Neural cell (in vitro differentiated cells): ENCODE data around the gene CEP57. TPM values are rescaled to one million over a fixed set of nuclear protein-coding genes. Genes with fewer than 3 reads are reported as not detected.

ENCODE experiments used
- H2AFZ ChIP-seq: fragments of 200-600, 300-800 bp; sonication (generic), shearing (Covaris generic); 2 replicates; pipeline ENCODE4 v1.6.0; 2014; ENCODE audit warnings: low read depth, mild to moderate bottlenecking, antibody characterized with exemption, low read length, moderate library complexity
- H3F3A ChIP-seq: fragments of 200-600 bp; shearing (Covaris generic); 2 replicates; pipeline ENCODE4 v1.6.1; 2016; ENCODE audit warnings: mild to moderate bottlenecking, moderate library complexity, mixed read lengths, antibody characterized with exemption, low read length; ENCODE audit not compliant: insufficient read depth, poor library complexity, severe bottlenecking
- H3K27ac ChIP-seq: fragments of 200-600, 300-800 bp; sonication (generic), shearing (Covaris generic); 2 replicates; pipeline ENCODE4 v1.5.1; 2014; ENCODE audit warnings: mild to moderate bottlenecking, low read length, moderate library complexity
- H3K27me3 ChIP-seq: fragments of 300-800, 200-600 bp; sonication (generic), shearing (Covaris generic); 2 replicates; pipeline ENCODE4 v1.6.0; 2014; ENCODE audit warnings: mild to moderate bottlenecking, low read depth, low read length, moderate library complexity; ENCODE audit not compliant: insufficient read depth
- H3K36me3 ChIP-seq: fragments of 300-800, 200-600 bp; sonication (generic), shearing (Covaris generic); 2 replicates; pipeline ENCODE4 v1.5.1; 2014; ENCODE audit warnings: mild to moderate bottlenecking, antibody characterized with exemption, low read length, moderate library complexity; ENCODE audit not compliant: insufficient read depth
- H3K4me2 ChIP-seq: fragments of 300-800, 200-600 bp; sonication (generic), shearing (Covaris generic); 2 replicates; pipeline ENCODE4 v1.6.0; 2014; ENCODE audit warnings: mild to moderate bottlenecking, low read length
- H3K4me3 ChIP-seq: fragments of 300-800, 200-600 bp; sonication (generic), shearing (Covaris generic); 2 replicates; pipeline ENCODE4 v1.5.1; 2014; ENCODE audit warnings: mild to moderate bottlenecking, low read length, moderate library complexity
- H3K79me2 ChIP-seq: fragments of 200-600 bp; shearing (Covaris generic); replicated peaks from 2 replicates; pipeline ENCODE4 v1.6.0; 2014; ENCODE audit warnings: mild to moderate bottlenecking, low read length, moderate library complexity; ENCODE audit not compliant: insufficient read depth
- H3K9ac ChIP-seq: fragments of 300-800, 200-600 bp; sonication (generic), shearing (Covaris generic); 2 replicates; pipeline ENCODE4 v1.6.1; 2016; ENCODE audit warnings: mild to moderate bottlenecking, low read length, mixed read lengths
- H3K9me2 ChIP-seq: fragments of 200-600 bp; shearing (Covaris generic); 2 replicates; pipeline ENCODE4 v1.6.1; 2016; ENCODE audit warnings: mild to moderate bottlenecking, low read length, mixed read lengths; ENCODE audit not compliant: insufficient read depth
- H3K9me3 ChIP-seq: fragments of 200-600, 300-800 bp; sonication (generic), shearing (Covaris generic); 2 replicates; pipeline ENCODE4 v1.6.1; 2016; ENCODE audit warnings: mild to moderate bottlenecking, mixed run types, low read length, moderate library complexity, mixed read lengths
- H4K20me1 ChIP-seq: fragments of 200-600 bp; shearing (Covaris generic); 2 replicates; pipeline ENCODE4 v1.6.1; 2016; ENCODE audit warnings: mild to moderate bottlenecking, mixed run types; ENCODE audit not compliant: insufficient read depth
- EP300 ChIP-seq: fragments of 450-650 bp; conservative IDR thresholded peaks from 2 replicates; pipeline ENCODE4 v1.6.1; 2014; ENCODE audit warnings: antibody characterized with exemption, mild to moderate bottlenecking, moderate library complexity; ENCODE audit not compliant: poor library complexity, severe bottlenecking
- EZH2 ChIP-seq: fragments of 200-600, 300-800 bp; shearing (Covaris generic), sonication (generic); IDR thresholded peaks from 2 replicates; pipeline ENCODE4 v1.6.1; 2014; ENCODE audit warnings: antibody characterized with exemption, low read length, borderline replicate concordance, mild to moderate bottlenecking; ENCODE audit not compliant: insufficient read depth, poor library complexity, severe bottlenecking
- MXI1 ChIP-seq: fragments of 450-650 bp; conservative IDR thresholded peaks from 2 replicates; pipeline ENCODE4 v1.6.1; 2014; ENCODE audit warnings: antibody characterized with exemption, mild to moderate bottlenecking; ENCODE audit not compliant: poor library complexity, severe bottlenecking
- POLR2AphosphoS5 ChIP-seq: IDR thresholded peaks from 2 replicates; pipeline ENCODE4 v1.6.1; 2012
- RAD21 ChIP-seq: fragments of 450-650 bp; conservative IDR thresholded peaks from 2 replicates; pipeline ENCODE4 v1.6.1; 2014; ENCODE audit warnings: antibody characterized with exemption, mild to moderate bottlenecking, moderate library complexity
- SMC3 ChIP-seq: fragments of 450-650 bp; conservative IDR thresholded peaks from 2 replicates; pipeline ENCODE4 v1.6.1; 2014; ENCODE audit warnings: antibody characterized with exemption, mild to moderate bottlenecking, moderate library complexity; ENCODE audit not compliant: poor library complexity
- TAF1 ChIP-seq: IDR thresholded peaks from 2 replicates; pipeline ENCODE4 v1.6.1; 2012; ENCODE audit warnings: low read depth
- polyA plus RNA-seq: library from polyadenylated mRNA; depleted of rRNA; stranded (reverse); fragments of >200 nt; gene quantifications from 2 replicates; pipeline ENCODE4 v1.2.3, GENCODE V29; 2014
- TF ChIP-seq, protein P1 (sequence below): fragments of 450-650 bp; IDR thresholded peaks from 2 replicates; pipeline ENCODE4 v1.5.1; 2014; ENCODE audit warnings: antibody characterized with exemption, mild to moderate bottlenecking, moderate library complexity; ENCODE audit not compliant: poor library complexity, severe bottlenecking
- TF ChIP-seq, protein P2 (sequence below): IDR thresholded peaks from 2 replicates; pipeline ENCODE4 v1.6.1; 2012; ENCODE audit warnings: borderline replicate concordance

The CEP57 gene
- polyA plus RNA-seq, 1 donor from 2014 or later: 184 TPM

DNA sequence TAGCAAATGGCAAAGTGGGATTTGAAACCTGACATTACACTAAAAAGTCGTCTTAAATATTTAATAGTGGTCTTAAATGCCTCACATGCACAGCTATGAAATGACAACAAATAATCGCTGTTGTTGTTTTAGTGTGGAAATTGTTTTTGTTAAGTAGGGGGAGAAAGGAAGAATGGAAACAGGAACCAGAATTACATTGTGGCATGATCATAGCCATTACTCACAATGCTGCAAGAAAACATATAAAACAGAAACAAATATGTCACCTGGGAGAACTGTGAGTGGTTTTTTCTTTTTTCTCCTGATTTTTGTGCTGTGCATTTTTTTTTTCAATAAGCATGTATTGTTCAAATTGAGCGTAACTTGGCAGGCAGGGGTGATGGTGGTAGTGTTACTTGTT is 23.6 kb upstream of the CEP57 start:
- H3K9me2 ChIP-seq: no peaks in the 10 kb centered on the region
- TF ChIP-seq EZH2: no peak
- TF ChIP-seq TAF1: no peak
- no peak for TF ChIP-seq MXI1
- TF ChIP-seq SMC3: no peak
- TF ChIP-seq, protein P1, sequence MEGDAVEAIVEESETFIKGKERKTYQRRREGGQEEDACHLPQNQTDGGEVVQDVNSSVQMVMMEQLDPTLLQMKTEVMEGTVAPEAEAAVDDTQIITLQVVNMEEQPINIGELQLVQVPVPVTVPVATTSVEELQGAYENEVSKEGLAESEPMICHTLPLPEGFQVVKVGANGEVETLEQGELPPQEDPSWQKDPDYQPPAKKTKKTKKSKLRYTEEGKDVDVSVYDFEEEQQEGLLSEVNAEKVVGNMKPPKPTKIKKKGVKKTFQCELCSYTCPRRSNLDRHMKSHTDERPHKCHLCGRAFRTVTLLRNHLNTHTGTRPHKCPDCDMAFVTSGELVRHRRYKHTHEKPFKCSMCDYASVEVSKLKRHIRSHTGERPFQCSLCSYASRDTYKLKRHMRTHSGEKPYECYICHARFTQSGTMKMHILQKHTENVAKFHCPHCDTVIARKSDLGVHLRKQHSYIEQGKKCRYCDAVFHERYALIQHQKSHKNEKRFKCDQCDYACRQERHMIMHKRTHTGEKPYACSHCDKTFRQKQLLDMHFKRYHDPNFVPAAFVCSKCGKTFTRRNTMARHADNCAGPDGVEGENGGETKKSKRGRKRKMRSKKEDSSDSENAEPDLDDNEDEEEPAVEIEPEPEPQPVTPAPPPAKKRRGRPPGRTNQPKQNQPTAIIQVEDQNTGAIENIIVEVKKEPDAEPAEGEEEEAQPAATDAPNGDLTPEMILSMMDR: no peak
- no peak for TF ChIP-seq RAD21
- no peak for TF ChIP-seq POLR2AphosphoS5
- no peak for TF ChIP-seq EP300
- TF ChIP-seq, protein P2, sequence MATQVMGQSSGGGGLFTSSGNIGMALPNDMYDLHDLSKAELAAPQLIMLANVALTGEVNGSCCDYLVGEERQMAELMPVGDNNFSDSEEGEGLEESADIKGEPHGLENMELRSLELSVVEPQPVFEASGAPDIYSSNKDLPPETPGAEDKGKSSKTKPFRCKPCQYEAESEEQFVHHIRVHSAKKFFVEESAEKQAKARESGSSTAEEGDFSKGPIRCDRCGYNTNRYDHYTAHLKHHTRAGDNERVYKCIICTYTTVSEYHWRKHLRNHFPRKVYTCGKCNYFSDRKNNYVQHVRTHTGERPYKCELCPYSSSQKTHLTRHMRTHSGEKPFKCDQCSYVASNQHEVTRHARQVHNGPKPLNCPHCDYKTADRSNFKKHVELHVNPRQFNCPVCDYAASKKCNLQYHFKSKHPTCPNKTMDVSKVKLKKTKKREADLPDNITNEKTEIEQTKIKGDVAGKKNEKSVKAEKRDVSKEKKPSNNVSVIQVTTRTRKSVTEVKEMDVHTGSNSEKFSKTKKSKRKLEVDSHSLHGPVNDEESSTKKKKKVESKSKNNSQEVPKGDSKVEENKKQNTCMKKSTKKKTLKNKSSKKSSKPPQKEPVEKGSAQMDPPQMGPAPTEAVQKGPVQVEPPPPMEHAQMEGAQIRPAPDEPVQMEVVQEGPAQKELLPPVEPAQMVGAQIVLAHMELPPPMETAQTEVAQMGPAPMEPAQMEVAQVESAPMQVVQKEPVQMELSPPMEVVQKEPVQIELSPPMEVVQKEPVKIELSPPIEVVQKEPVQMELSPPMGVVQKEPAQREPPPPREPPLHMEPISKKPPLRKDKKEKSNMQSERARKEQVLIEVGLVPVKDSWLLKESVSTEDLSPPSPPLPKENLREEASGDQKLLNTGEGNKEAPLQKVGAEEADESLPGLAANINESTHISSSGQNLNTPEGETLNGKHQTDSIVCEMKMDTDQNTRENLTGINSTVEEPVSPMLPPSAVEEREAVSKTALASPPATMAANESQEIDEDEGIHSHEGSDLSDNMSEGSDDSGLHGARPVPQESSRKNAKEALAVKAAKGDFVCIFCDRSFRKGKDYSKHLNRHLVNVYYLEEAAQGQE: no peak
- no peaks in the 10 kb centered on the region for H4K20me1 ChIP-seq
- H3K9ac ChIP-seq: no peak overlapping the region
- H3K9me3 ChIP-seq: no peaks in the 10 kb centered on the region
- no peaks in the 10 kb centered on the region for H3K27me3 ChIP-seq
- no peak overlapping the region for H3K27ac ChIP-seq
- H2AFZ ChIP-seq: no peak overlapping the region
- H3K79me2 ChIP-seq: no peaks in the 10 kb centered on the region
- peaks cover 5% of the 10 kb centered on the region for H3K36me3 ChIP-seq
- no peaks in the 10 kb centered on the region for H3F3A ChIP-seq
- H3K4me2 ChIP-seq: no peak overlapping the region
- H3K4me3 ChIP-seq: no peak overlapping the region

DNA sequence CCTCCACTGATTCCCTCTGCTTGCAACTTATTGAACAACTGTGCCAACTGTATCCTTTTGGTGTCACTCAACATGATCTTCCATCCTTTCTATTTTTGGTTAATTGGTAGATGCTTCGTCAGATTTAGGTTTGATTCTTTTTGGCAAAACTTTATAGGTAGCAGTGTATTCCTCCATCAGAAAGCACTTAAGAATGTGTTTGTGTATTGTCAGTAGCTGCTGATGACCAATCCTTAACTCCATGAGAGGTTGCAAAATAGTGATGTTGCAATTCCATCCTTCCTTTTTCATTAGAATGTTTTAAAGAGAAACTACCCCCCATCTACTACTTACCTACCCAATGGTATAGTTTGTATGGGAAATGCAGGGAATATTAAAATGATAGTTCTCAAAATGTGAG is 22.8 kb upstream of the CEP57 start:
- H3K9ac ChIP-seq: no peak overlapping the region
- no peak overlapping the region for H2AFZ ChIP-seq
- H3K27ac ChIP-seq: no peak overlapping the region
- TF ChIP-seq EP300: no peak
- TF ChIP-seq, protein P1: no peak
- TF ChIP-seq SMC3: no peak
- TF ChIP-seq EZH2: no peak
- TF ChIP-seq TAF1: no peak
- no peak for TF ChIP-seq RAD21
- TF ChIP-seq, protein P2: no peak
- TF ChIP-seq MXI1: no peak
- no peaks in the 10 kb centered on the region for H3K79me2 ChIP-seq
- H3K4me2 ChIP-seq: no peak overlapping the region
- H3K9me2 ChIP-seq: no peaks in the 10 kb centered on the region
- no peaks in the 10 kb centered on the region for H3K27me3 ChIP-seq
- no peaks in the 10 kb centered on the region for H4K20me1 ChIP-seq
- H3K9me3 ChIP-seq: no peaks in the 10 kb centered on the region
- H3F3A ChIP-seq: no peaks in the 10 kb centered on the region
- H3K36me3 ChIP-seq: peaks cover 8% of the 10 kb centered on the region
- no peak overlapping the region for H3K4me3 ChIP-seq
